ENCODE results near the gene GORASP1.

DNA sequence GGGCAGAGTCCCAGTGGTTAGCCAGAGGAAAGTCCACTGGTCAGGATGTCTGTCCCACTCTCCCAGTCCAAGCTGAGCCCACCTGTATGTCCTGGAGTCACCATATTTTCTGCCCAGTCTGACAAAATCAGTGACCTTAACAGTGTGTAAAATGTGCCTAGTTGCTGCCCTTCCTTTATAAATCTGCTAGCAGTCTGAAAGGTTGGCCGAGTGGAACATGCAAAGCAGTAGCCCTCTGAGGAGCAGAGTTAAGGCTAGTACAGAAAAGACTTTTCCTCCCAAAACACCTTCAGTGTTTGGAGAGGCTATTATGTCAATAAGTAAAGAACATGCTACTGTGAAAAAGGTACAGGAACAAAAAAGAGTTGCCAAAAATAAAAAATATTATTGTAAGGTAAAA lies 15.4 kb upstream of the GORASP1 start:
- TF ChIP-seq CTCF (IDR thresholded peaks at IDR 0.05) (no peak), POLR2A (IDR thresholded peaks at IDR 0.05) (no peak)

Measured in uterus (tissue), 2 donors.